GM21367 (cell line): ENCODE results near the gene PAWR.
"Not testable (repeated sequence)": the region's sequence is repeated elsewhere in the genome, so short reads cannot be mapped to it uniquely, and the experiment has no call there.

Experiments used
- ATAC-seq: cut with Tn5 transposase; IDR thresholded peaks from one replicate; pipeline ENCODE4 v1.9.1; 2021; ENCODE audit not compliant: unreplicated experiment

The PAWR gene

GRCh38 chr12:79687711-79688260 lies 3.0 kb downstream of the PAWR start:
- no peak for ATAC-seq

- ATAC-seq = no peak
Observed at GRCh38 chr12:79686171-79686570, 4.6 kb downstream of the PAWR start.

- ATAC-seq = no peak
Observed at GRCh38 chr12:79685068-79685467, 5.7 kb downstream of the PAWR start.

- ATAC-seq = not testable (repeated sequence)
Observed at GRCh38 chr12:79684338-79684737, 6.4 kb downstream of the PAWR start.

GRCh38 chr12:79682593-79682992 lies 8.2 kb downstream of the PAWR start:
- ATAC-seq = no peak

GRCh38 chr12:79681008-79681590 lies 9.7 kb downstream of the PAWR start:
- ATAC-seq = no peak

- no peak for ATAC-seq
Observed at GRCh38 chr12:79680051-79680450, 10.7 kb downstream of the PAWR start.

- ATAC-seq = no peak
Observed at GRCh38 chr12:79678306-79678705, 12.5 kb downstream of the PAWR start.

- no peak for ATAC-seq
Observed at GRCh38 chr12:79677672-79678071, 13.1 kb downstream of the PAWR start.

- no peak for ATAC-seq
Observed at GRCh38 chr12:79676579-79676978, 14.2 kb downstream of the PAWR start.

- ATAC-seq = no peak
Observed at GRCh38 chr12:79674629-79675028, 16.1 kb downstream of the PAWR start.

GRCh38 chr12:79673354-79673753 lies 17.4 kb downstream of the PAWR start:
- no peak for ATAC-seq

GRCh38 chr12:79668113-79668512 lies 22.7 kb downstream of the PAWR start:
- ATAC-seq = no peak

GRCh38 chr12:79665212-79665887 lies 25.4 kb downstream of the PAWR start:
- ATAC-seq = no peak

GRCh38 chr12:79664518-79664917 lies 26.2 kb downstream of the PAWR start:
- ATAC-seq = no peak

- no peak for ATAC-seq
Observed at GRCh38 chr12:79662046-79662811, 28.5 kb downstream of the PAWR start.

GRCh38 chr12:79661629-79662028 lies 29.1 kb downstream of the PAWR start:
- ATAC-seq = no peak

GRCh38 chr12:79659961-79660431 lies 30.8 kb downstream of the PAWR start:
- ATAC-seq = no peak

GRCh38 chr12:79658221-79658620 lies 32.5 kb downstream of the PAWR start:
- ATAC-seq = no peak

GRCh38 chr12:79657136-79657535 lies 33.6 kb downstream of the PAWR start:
- no peak for ATAC-seq

GRCh38 chr12:79655036-79655435 lies 35.7 kb downstream of the PAWR start:
- no peak for ATAC-seq

- ATAC-seq = no peak
Observed at GRCh38 chr12:79652521-79652920, 38.2 kb downstream of the PAWR start.
